Transverse colon (tissue), 4 donors: ENCODE results near the gene TDRD7. TPM values are rescaled to one million over a fixed set of nuclear protein-coding genes. Genes with fewer than 3 reads are reported as not detected.

Experiments used
- DNase-seq: peaks from one replicate; pipeline ENCODE4 v3.0.0-alpha.2; 2019
- H3K27ac ChIP-seq, 4 donors: fragments of 200-600 bp; sonication (generic); 2 replicates each; pipeline ENCODE4 v1.5.1; 2016 to 2018; ENCODE audit warnings: inconsistent platforms in 4 of 4
- H3K27me3 ChIP-seq: fragments of 200-600 bp; sonication (generic); 2 replicates; pipeline ENCODE4 v1.5.1; 2017; ENCODE audit warnings: inconsistent platforms
- H3K36me3 ChIP-seq, 4 donors: fragments of 200-600 bp; sonication (generic); 2 replicates each; pipeline ENCODE4 v1.5.1; 2017 to 2019; ENCODE audit warnings: inconsistent platforms in 4 of 4
- H3K4me1 ChIP-seq, 4 donors: fragments of 200-600 bp; sonication (generic); 2 replicates each; pipeline ENCODE4 v1.5.1; 2017 to 2020; ENCODE audit warnings: inconsistent platforms in 4 of 4
- H3K4me3 ChIP-seq, 4 donors: fragments of 200-600 bp; sonication (generic); 1 replicate in 1 of 4; 2 replicates in 3 of 4; pipeline versions ENCODE4 v1.5.1 to v1.6.1; 2017 to 2019; ENCODE audit warnings: inconsistent platforms in 4 of 4
- H3K9me3 ChIP-seq, 2 donors: fragments of 200-600 bp; sonication (generic); 2 replicates each; pipeline ENCODE4 v1.5.1; 2017 to 2019; ENCODE audit warnings: inconsistent platforms in 2 of 2
- CTCF ChIP-seq, 5 experiments: fragments of 200-600 bp in 3 of 5; fragments of 450-650 bp in 2 of 5; sonication (generic) in 3 of 5; IDR thresholded peaks; 1 replicate in 2 of 5; 2 replicates in 3 of 5; pipeline ENCODE4 v1.5.1; 2016 to 2017; ENCODE audit warnings: antibody characterized with exemption in 5 of 5, inconsistent platforms in 3 of 5, mild to moderate bottlenecking in 2 of 5, moderate library complexity in 1 of 5
- EP300 ChIP-seq: sonication (generic); formaldehyde crosslinking; IDR thresholded peaks from one replicate; pipeline ENCODE4 v1.6.1; 2017; ENCODE audit warnings: antibody characterized with exemption, low read depth
- POLR2A ChIP-seq: fragments of 450-650 bp; IDR thresholded peaks from one replicate; pipeline ENCODE4 v1.6.1; 2016; ENCODE audit warnings: antibody characterized with exemption, mild to moderate bottlenecking, moderate library complexity
- POLR2AphosphoS5 ChIP-seq, 3 donors: sonication (generic); formaldehyde crosslinking; IDR thresholded peaks; one replicate each; pipeline ENCODE4 v1.6.1; 2016; ENCODE audit warnings: antibody characterized with exemption in 3 of 3
- WGBS, 2 donors: methylation state at CpG; one replicate each; pipeline ENCODE4 v1.1.5; 2018; ENCODE audit warnings: low coverage in 1 of 2; 5-methylcytosine and 5-hydroxymethylcytosine counted together
- in situ Hi-C, 4 donors: fragments of 200-750 bp; cut with MboI; loops; one replicate each; pipeline versions ENCODE4 v1.15.0 to v1.15.1; 2017; ENCODE audit warnings: low sequenced_read_pairs in 3 of 4, low pct_ligation_motif_present in 1 of 4, low pct_unique_long_range_greater_than_20kb in 1 of 4
- intact Hi-C: fragments of 100-400 bp; cut with DNase I; formaldehyde crosslinking; loops from one replicate; pipeline ENCODE4 v1.15.1; 2023; ENCODE audit warnings: low total_unique reads
- total RNA-seq, 4 donors: library from RNA; depleted of rRNA; stranded (reverse); fragments of >200 nt; gene quantifications; one replicate each; pipeline ENCODE4 v1.1.0, GENCODE V29; 2016

The TDRD7 gene
- 10 to 100 TPM; 15.0 to 47.4 (median 31.4) TPM for total RNA-seq

GRCh38 chr9:97411789-97412625 is at the start of gene TDRD7:
TDRD7 (plus strand) TSS chr9:97412096; CDS start chr9:97428466, 16,370 bp downstream.
- peak within 1 kb of the TSS; percentile 91 to 98 (median 95) for H3K27ac ChIP-seq
- in situ Hi-C loops, result loop anchor here in 1 of 4 donors (10.0 kb wide), 1 partner anchor 557 kb away; the partner anchor contains the start of gene ZNF782
- peak; percentile 93 for DNase-seq
- no peaks in the 10 kb centered on the region for H3K36me3 ChIP-seq
- H3K9me3 ChIP-seq, result no peaks in the 10 kb centered on the region
- intact Hi-C loops, result no loop called here
- peak; percentile 79 for TF ChIP-seq EP300
- peak; percentile 56 for TF ChIP-seq POLR2A
- TF ChIP-seq CTCF (IDR thresholded peaks at IDR 0.05), result peak; percentile 94 to 100 (median 99)
- TF ChIP-seq POLR2AphosphoS5 (IDR thresholded peaks at IDR 0.05), result peak in 2 of 3 donors; percentile 39 to 65
- no peaks in the 10 kb centered on the region for H3K27me3 ChIP-seq
- 1% methylated on average over 67 of the region's 115 CpGs; no CpG with 5 or more reads in 1 of the 2 donors for WGBS, 2 donors
- peaks cover 12 to 45% (median 22%) of the 10 kb centered on the region in 4 donors for H3K4me1 ChIP-seq
- H3K4me3 ChIP-seq, result peak within 1 kb of the TSS; percentile 79 to 100 (median 95)

- WGBS, 2 donors, result 88 to 89% methylated on average over 3 to 5 of the region's 5 CpGs
- Histone ChIP-seq H3K4me1 (peaks cover 0 to 10% (median 3%) of the 10 kb centered on the region in 4 donors), H3K27ac (no peak overlapping the region), H3K27me3 (no peaks in the 10 kb centered on the region), H3K9me3 (no peaks in the 10 kb centered on the region), H3K4me3 (no peak overlapping the region), H3K36me3 (no peaks in the 10 kb centered on the region)
- TF ChIP-seq POLR2A, result no peak
- no peak for TF ChIP-seq POLR2AphosphoS5 (IDR thresholded peaks at IDR 0.05)
- TF ChIP-seq CTCF (IDR thresholded peaks at IDR 0.05), result no peak
- TF ChIP-seq EP300, result no peak
- no peak for DNase-seq
- in situ Hi-C loops, result no loop called here
- intact Hi-C loops, result no loop called here
Observed at GRCh38 chr9:97362777-97363545, 48.9 kb upstream of the TDRD7 start.

- H3K9me3 ChIP-seq, result no peaks in the 10 kb centered on the region
- in situ Hi-C loops, result no loop called here
- WGBS, 2 donors, result 82 to 85% methylated on average over 2 to 11 of the region's 11 CpGs
Observed at GRCh38 chr9:97363661-97364299, 48.1 kb upstream of the TDRD7 start.

More at GRCh38 chr9:97363661-97364299, 48.1 kb upstream of the TDRD7 start:
- Histone ChIP-seq H3K27ac (no peak overlapping the region), H3K27me3 (no peaks in the 10 kb centered on the region), H3K4me3 (no peak overlapping the region), H3K4me1 (peaks cover 0 to 7% (median under 1%) of the 10 kb centered on the region in 4 donors), H3K36me3 (no peaks in the 10 kb centered on the region)
- DNase-seq, result no peak
- TF ChIP-seq EP300, result no peak
- TF ChIP-seq CTCF (IDR thresholded peaks at IDR 0.05), result no peak
- TF ChIP-seq POLR2A, result no peak
- no peak for TF ChIP-seq POLR2AphosphoS5 (IDR thresholded peaks at IDR 0.05)
- intact Hi-C loops, result no loop called here
